ENCODE data around the gene SHISA4. TPM values are rescaled to one million over a fixed set of nuclear protein-coding genes. Genes with fewer than 3 reads are reported as not detected.

SHISA4 gene
- total RNA-seq, 1 donor = 25.0 TPM

DNA sequence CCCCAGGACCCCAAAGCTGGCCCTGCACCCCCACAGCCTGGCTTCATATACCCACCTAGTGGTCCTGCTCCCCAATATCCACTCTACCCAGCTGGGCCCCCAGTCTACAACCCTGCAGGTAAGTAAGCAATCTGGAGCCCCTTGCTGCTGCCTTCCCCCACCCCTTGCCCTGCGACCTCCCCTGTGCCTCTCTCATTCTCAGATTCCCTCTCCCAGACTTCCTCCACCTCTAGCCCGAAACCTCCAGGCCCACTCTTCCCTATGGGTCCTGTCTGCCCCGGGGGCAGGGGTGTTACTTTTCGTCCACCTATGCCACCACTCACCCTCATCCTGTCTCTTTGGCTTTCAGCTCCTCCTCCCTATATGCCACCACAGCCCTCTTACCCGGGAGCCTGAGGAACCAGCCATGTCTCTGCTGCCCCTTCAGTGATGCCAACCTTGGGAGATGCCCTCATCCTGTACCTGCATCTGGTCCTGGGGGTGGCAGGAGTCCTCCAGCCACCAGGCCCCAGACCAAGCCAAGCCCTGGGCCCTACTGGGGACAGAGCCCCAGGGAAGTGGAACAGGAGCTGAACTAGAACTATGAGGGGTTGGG, 2.9 kb downstream of the SHISA4 start:
- TF ChIP-seq, protein P1, sequence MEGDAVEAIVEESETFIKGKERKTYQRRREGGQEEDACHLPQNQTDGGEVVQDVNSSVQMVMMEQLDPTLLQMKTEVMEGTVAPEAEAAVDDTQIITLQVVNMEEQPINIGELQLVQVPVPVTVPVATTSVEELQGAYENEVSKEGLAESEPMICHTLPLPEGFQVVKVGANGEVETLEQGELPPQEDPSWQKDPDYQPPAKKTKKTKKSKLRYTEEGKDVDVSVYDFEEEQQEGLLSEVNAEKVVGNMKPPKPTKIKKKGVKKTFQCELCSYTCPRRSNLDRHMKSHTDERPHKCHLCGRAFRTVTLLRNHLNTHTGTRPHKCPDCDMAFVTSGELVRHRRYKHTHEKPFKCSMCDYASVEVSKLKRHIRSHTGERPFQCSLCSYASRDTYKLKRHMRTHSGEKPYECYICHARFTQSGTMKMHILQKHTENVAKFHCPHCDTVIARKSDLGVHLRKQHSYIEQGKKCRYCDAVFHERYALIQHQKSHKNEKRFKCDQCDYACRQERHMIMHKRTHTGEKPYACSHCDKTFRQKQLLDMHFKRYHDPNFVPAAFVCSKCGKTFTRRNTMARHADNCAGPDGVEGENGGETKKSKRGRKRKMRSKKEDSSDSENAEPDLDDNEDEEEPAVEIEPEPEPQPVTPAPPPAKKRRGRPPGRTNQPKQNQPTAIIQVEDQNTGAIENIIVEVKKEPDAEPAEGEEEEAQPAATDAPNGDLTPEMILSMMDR (IDR thresholded peaks at IDR 0.05; ENCODE audit: insufficient read depth, low read depth, low read length) = no peak
- H3K4me3 ChIP-seq (ENCODE audit: low read depth, low read length) = no peak overlapping the region
- no peak for DNase-seq (ENCODE audit: low read depth)

DNA sequence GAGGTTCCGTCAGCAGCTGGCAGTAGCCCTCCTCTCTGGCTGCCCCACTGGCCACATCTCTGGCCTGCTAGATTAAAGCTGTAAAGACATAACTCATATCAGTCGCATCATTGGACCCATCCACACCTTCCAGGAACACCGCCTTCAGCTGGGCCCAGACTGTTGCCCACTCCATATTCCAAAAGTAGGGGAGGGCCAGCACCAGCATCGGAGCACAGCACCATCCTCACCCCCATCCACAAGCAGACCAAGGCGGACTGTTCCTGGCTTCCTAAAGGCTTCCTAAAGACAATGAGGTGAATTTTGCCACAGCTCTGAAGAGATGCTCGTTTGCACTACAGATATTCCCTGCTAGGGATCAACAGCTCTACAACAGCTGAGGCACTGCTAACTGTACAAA, 3.5 kb downstream of the SHISA4 start:
- no peak for DNase-seq (ENCODE audit: low read depth)
- TF ChIP-seq, protein P1 (IDR thresholded peaks at IDR 0.05; ENCODE audit: insufficient read depth, low read depth, low read length) = no peak
- no peak overlapping the region for H3K4me3 ChIP-seq (ENCODE audit: low read depth, low read length)

DNA sequence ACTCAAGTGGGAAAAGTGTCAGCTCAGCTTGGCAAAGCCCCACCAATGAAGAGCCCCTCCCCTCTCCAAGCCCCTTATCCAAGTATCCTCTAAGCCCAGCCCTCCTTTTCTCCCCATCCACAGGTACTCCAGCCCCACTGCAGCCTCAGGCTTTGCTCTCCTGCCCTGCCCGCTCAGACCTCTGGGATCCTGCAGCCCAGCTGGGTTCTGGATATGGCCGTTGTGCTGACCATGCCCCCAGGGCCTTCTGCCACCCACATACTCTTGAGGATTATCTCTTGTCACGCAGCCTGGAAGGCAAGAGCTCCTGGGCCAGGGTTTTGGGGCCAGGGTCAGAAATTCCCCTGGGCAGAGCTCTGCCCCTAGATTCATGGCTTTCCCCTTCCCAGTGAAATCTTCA, 4.7 kb downstream of the SHISA4 start:
- TF ChIP-seq, protein P1 (IDR thresholded peaks at IDR 0.05; ENCODE audit: insufficient read depth, low read depth, low read length) = no peak
- DNase-seq (ENCODE audit: low read depth) = no peak
- no peak overlapping the region for H3K4me3 ChIP-seq (ENCODE audit: low read depth, low read length)

DNA sequence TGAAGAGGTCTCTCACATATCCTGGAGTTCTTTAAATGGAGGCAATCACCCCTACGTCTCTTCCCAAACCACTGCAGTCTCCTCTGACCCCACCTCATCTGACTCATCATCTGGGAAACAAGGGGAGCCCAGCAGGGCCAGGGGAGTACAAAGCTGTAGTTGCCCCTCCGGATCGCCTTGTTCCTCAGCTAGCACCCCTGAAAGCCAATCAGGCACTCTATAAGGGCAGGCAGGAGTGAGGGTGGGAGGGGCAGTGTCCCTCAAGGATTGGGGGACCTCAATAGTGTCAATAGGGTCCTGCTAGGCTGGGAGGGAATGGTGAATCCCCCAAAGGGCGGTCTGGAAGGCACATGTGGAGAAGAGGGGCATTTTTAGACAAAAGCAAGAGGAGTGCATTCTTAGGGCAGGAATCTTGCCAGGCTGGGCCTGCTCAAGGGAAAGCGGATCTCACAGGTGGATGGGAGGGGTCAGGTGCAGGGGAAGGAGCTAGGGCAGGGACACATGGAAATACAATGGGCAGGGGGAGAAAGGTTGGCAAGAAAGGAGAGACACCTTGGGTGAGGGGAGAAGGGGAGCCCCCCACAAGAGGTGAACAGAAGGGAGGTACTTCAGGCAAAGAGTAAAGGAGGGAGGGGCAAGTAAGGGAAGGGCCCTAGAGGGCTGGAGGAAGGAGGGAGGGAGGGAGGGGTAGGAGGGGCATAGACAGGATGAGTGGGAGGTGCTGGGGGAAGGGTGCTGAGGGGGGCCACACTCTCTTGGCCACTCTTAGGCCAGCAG, 5.8 kb downstream of the SHISA4 start:
- TF ChIP-seq, protein P1 (IDR thresholded peaks at IDR 0.05; ENCODE audit: insufficient read depth, low read depth, low read length) = no peak
- no peak overlapping the region for H3K4me3 ChIP-seq (ENCODE audit: low read depth, low read length)
- DNase-seq (ENCODE audit: low read depth) = no peak

DNA sequence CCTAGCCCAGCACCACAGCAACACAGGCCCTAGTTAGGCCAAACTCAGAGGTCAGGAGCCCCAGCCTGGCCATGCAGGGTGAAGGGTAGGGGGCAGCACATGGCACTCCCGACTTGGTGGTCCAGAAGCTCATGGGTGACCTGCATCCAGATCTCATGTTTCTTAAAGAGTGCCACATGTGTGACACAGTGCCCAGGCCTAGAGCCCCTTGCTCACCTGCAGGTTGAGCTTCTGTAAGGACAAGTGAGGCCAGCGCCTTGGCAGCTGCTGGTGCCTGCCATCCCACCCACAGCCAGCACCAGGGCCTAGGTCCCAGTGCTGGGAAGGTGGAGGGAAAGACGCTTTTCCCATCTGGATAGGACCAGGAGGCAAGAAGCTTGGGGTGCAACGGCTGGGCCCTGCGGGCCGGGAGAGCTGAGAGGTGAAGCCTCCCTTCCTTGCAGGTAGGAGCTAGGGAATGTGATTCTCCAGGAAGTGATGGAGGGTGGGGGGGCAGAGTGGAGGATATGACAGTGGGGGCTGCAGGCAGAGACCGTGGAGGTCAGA, 6.5 kb downstream of the SHISA4 start:
- no peak overlapping the region for H3K4me3 ChIP-seq (ENCODE audit: low read depth, low read length)
- TF ChIP-seq, protein P1 (IDR thresholded peaks at IDR 0.05; ENCODE audit: insufficient read depth, low read depth, low read length) = no peak
- DNase-seq (ENCODE audit: low read depth) = no peak

DNA sequence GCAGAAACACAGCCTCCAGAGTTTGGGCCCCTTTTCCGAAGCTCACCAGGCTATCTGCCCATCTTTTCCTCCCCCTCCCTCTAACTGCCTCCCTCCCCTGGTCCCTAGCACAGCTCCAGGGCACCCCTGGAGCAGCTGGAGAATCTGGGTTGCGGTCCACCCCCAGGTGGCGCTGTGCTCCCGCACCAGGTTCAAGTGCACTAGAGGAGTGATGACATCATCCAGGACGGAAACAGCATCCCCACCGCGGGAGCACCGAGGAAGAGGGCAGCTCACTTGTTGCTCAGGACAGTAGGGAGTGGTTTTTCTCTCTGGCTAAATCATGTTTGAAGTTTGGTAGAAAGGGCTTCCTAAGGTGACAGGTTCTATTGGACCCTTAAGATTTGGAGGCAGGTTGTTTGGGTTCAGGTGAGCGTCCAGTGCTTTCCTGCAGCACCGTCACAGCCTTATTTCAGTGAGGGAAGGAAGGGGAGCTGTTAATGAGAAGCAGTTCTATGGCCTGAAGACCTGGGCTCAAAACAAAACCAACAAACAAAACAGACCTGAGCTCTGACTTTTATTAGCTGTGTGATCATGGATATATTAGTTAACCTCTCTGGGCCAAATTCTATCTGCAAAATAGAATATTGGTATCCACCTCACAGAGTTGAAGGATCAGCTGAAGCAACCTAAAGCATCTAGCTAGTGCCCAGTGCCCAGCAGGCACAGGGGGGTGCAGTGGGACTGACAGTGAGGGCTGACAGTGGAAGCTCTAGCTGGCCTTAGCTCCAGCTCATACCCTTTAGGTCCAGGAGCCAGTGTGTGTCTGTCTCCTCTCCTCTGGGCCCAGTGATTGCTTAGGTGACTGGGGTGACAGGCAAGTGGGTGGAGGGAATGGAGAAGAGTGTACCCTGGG, 7.5 kb downstream of the SHISA4 start:
- H3K4me3 ChIP-seq (ENCODE audit: low read depth, low read length) = no peak overlapping the region
- peak; percentile 91 for DNase-seq (ENCODE audit: low read depth)
- TF ChIP-seq, protein P1 (IDR thresholded peaks at IDR 0.05; ENCODE audit: insufficient read depth, low read depth, low read length) = peak; percentile 96

Measured in fibroblast of villous mesenchyme (primary cell).